Neuronal stem cell (in vitro differentiated cells): Measurements from ENCODE around the gene KCNT2.

ENCODE experiments used
- DNase-seq: peaks from one replicate; pipeline ENCODE4 v3.0.0-alpha.2; 2013; ENCODE audit warnings: low spot score
- H2AFZ ChIP-seq: one replicate; pipeline ENCODE4 v1.6.1; 2013; ENCODE audit warnings: mild to moderate bottlenecking, low read length, inconsistent platforms
- H2AK5ac ChIP-seq: 2 replicates; pipeline ENCODE4 v1.6.1; 2013; ENCODE audit warnings: low read depth, mild to moderate bottlenecking, inconsistent platforms, low read length, moderate library complexity, mixed read lengths
- H2BK120ac ChIP-seq: 2 replicates; pipeline ENCODE4 v1.6.1; 2013; ENCODE audit warnings: low read depth, mild to moderate bottlenecking, inconsistent platforms, low read length, moderate library complexity, mixed read lengths
- H2BK12ac ChIP-seq: one replicate; pipeline ENCODE4 v1.6.1; 2013; ENCODE audit warnings: low read length, inconsistent platforms
- H2BK15ac ChIP-seq: 2 replicates; pipeline ENCODE4 v1.6.1; 2013; ENCODE audit warnings: mild to moderate bottlenecking, low read length, inconsistent platforms, mixed read lengths
- H2BK5ac ChIP-seq: one replicate; pipeline ENCODE4 v1.6.1; 2013; ENCODE audit warnings: inconsistent platforms, mild to moderate bottlenecking, low read length, moderate library complexity
- H3K14ac ChIP-seq: one replicate; pipeline ENCODE4 v1.6.1; 2013; ENCODE audit warnings: low read length, inconsistent platforms
- H3K18ac ChIP-seq: 2 replicates; pipeline ENCODE4 v1.6.1; 2013; ENCODE audit warnings: low read length, inconsistent platforms
- H3K23ac ChIP-seq: 2 replicates; pipeline ENCODE4 v1.6.1; 2013; ENCODE audit warnings: low read depth, mild to moderate bottlenecking, mixed read lengths, low read length, inconsistent platforms; ENCODE audit not compliant: poor library complexity
- H3K27ac ChIP-seq: replicated peaks from 3 replicates; pipeline ENCODE4 v1.5.1; 2013; ENCODE audit warnings: low read length, inconsistent platforms
- H3K27me3 ChIP-seq, 3 experiments: 2 replicates each; pipeline ENCODE4 v1.6.1; 2013; ENCODE audit warnings: low read length in 3 of 3, mild to moderate bottlenecking in 2 of 3, inconsistent platforms in 1 of 3, low read depth in 1 of 3, mixed read lengths in 1 of 3, moderate library complexity in 1 of 3; ENCODE audit not compliant: control insufficient read depth in 3 of 3, insufficient read depth in 3 of 3
- H3K36me3 ChIP-seq, 2 donors: replicated peaks in 1 of 2; 2 replicates each; pipeline ENCODE4 v1.6.1; 2013; ENCODE audit warnings: low read length in 2 of 2; ENCODE audit not compliant: control insufficient read depth in 2 of 2, insufficient read depth in 2 of 2
- H3K4ac ChIP-seq: 2 replicates; pipeline ENCODE4 v1.6.1; 2013; ENCODE audit warnings: inconsistent platforms, mild to moderate bottlenecking, low read length, moderate library complexity
- H3K4me1 ChIP-seq, 2 donors: 1 replicate in 1 of 2; 2 replicates in 1 of 2; pipeline ENCODE4 v1.6.1; 2013; ENCODE audit warnings: low read length in 2 of 2, low read depth in 1 of 2; ENCODE audit not compliant: control insufficient read depth in 2 of 2, insufficient read depth in 1 of 2
- H3K4me2 ChIP-seq: one replicate; pipeline ENCODE4 v1.6.1; 2013; ENCODE audit warnings: mild to moderate bottlenecking, low read length, inconsistent platforms; ENCODE audit not compliant: insufficient read depth, poor library complexity, severe bottlenecking
- H3K4me3 ChIP-seq, 2 donors: 2 replicates each; pipeline ENCODE4 v1.5.1; 2013; ENCODE audit warnings: low read length in 2 of 2, mild to moderate bottlenecking in 2 of 2, inconsistent platforms in 1 of 2, moderate library complexity in 1 of 2
- H3K79me1 ChIP-seq: one replicate; pipeline ENCODE4 v1.6.1; 2013; ENCODE audit warnings: low read depth, mild to moderate bottlenecking, inconsistent platforms, low read length, moderate library complexity
- H3K9ac ChIP-seq: one replicate; pipeline ENCODE4 v1.6.1; 2013; ENCODE audit warnings: mild to moderate bottlenecking, low read depth, low read length, inconsistent platforms; ENCODE audit not compliant: poor library complexity
- H3K9me3 ChIP-seq, 2 donors: replicated peaks in 1 of 2; 2 replicates each; pipeline versions ENCODE3 to v1.6.1; 2013; ENCODE audit warnings: low read length in 2 of 2, mild to moderate bottlenecking in 2 of 2, inconsistent platforms in 1 of 2, low read depth in 1 of 2, mixed read lengths in 1 of 2, moderate library complexity in 1 of 2; ENCODE audit not compliant: control insufficient read depth in 2 of 2, insufficient read depth in 1 of 2
- H4K8ac ChIP-seq: one replicate; pipeline ENCODE4 v1.6.1; 2013; ENCODE audit warnings: low read depth, mild to moderate bottlenecking, inconsistent platforms, low read length, moderate library complexity
- H4K91ac ChIP-seq: one replicate; pipeline ENCODE4 v1.6.1; 2013; ENCODE audit warnings: low read length, low read depth, mild to moderate bottlenecking, inconsistent platforms; ENCODE audit not compliant: poor library complexity
- whole genome bisulfite sequencing, 2 donors: extraction: QIAGEN DNeasy Blood & Tissue Kit; methylation state at CpG; one replicate each; pipeline ENCODE4 v1.1.7; 2013; ENCODE audit warnings: missing lambda C conversion rate in 2 of 2, mixed read lengths in 1 of 2; ENCODE audit not compliant: insufficient read length in 2 of 2, insufficient replicate concordance in 1 of 2; ENCODE audit errors: extremely low coverage in 2 of 2; 5-methylcytosine and 5-hydroxymethylcytosine counted together

Gene KCNT2

DNA sequence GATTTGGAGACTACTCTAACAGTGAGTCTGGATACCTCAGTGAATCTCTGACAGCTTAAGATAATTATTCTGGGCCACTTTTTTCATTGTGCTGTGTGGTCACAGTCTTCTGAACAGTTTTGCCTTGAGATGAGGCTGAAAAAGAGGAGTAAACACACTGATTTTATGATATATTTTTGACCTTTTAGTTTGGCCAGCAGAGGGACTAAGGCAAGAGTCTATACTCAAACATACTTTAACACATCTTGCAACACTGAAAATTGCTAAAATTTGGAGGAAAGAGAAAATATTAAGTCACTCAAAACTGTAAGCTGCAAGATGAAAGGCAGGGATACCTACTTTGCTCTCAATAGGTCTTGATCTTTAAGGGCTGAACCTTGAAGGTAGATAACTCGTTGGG is 182.7 kb downstream of the KCNT2 start:
- Histone ChIP-seq H3K9me3 (no peaks in the 10 kb centered on the region), H2AFZ (no peak overlapping the region), H2AK5ac (no peak overlapping the region), H3K4me3 (no peak overlapping the region), H3K18ac (no peak overlapping the region), H2BK15ac (no peak overlapping the region), H4K8ac (no peak overlapping the region), H2BK12ac (no peak overlapping the region), H4K91ac (no peak overlapping the region), H3K36me3 (peaks cover 1 to 38% of the 10 kb centered on the region in 2 donors), H3K14ac (no peak overlapping the region), H3K23ac (no peak overlapping the region), H3K27me3 (no peaks in the 10 kb centered on the region), H3K9ac (no peak overlapping the region), H3K4me1 (no peaks in the 10 kb centered on the region), H2BK120ac (no peak overlapping the region), H2BK5ac (no peak overlapping the region), H3K27ac (no peak overlapping the region), H3K4me2 (no peak overlapping the region), H3K4ac (no peak overlapping the region), H3K79me1 (no peaks in the 10 kb centered on the region)
- no CpG with 5 or more reads among the region's 1 CpG for WGBS, 2 donors
- no peak for DNase-seq

- H2BK120ac ChIP-seq, result no peak overlapping the region
- H2AK5ac ChIP-seq, result no peak overlapping the region
- no peak overlapping the region for H2BK5ac ChIP-seq
- no peak overlapping the region for H2AFZ ChIP-seq
- no peaks in the 10 kb centered on the region for H3K9me3 ChIP-seq
- no peak overlapping the region for H3K18ac ChIP-seq
- no peak overlapping the region for H3K4me3 ChIP-seq
- H3K79me1 ChIP-seq, result no peaks in the 10 kb centered on the region
- H4K8ac ChIP-seq, result no peak overlapping the region
- H3K36me3 ChIP-seq, result peaks cover 2 to 35% of the 10 kb centered on the region in 2 donors
- H2BK15ac ChIP-seq, result no peak overlapping the region
- no peak overlapping the region for H3K14ac ChIP-seq
- DNase-seq, result no peak
- no peak overlapping the region for H3K4me2 ChIP-seq
- H3K4ac ChIP-seq, result no peak overlapping the region
- H3K27ac ChIP-seq, result no peak overlapping the region
- no peak overlapping the region for H3K9ac ChIP-seq
- H4K91ac ChIP-seq, result no peak overlapping the region
- no peaks in the 10 kb centered on the region for H3K27me3 ChIP-seq
- H2BK12ac ChIP-seq, result no peak overlapping the region
- H3K4me1 ChIP-seq, result no peaks in the 10 kb centered on the region
- H3K23ac ChIP-seq, result no peak overlapping the region
Observed at GRCh38 chr1:196423612-196424011, 184.6 kb downstream of the KCNT2 start.

DNA sequence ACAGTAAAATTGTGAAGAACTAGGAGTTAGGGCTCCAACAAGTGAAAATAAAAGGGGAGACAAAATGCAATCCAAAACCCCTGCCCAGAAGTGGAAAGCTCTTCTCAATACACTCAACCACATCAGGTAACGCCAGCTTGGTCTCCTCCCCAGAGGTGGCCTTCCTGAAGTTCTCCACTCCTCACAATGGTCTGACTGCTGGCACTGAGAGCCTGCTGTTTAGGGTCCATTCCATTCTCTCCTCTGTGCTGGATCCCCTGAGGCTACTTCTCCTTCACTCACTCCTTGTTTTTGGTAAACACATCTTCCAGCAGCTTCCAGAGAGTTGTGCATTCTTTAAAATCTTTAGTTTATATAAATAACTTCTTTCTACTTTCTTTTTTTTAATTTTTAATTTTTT is 189.5 kb downstream of the KCNT2 start:
- Histone ChIP-seq H3K9me3 (no peaks in the 10 kb centered on the region), H3K18ac (no peak overlapping the region), H3K27ac (no peak overlapping the region), H4K91ac (no peak overlapping the region), H3K14ac (no peak overlapping the region), H3K4ac (no peak overlapping the region), H2BK15ac (no peak overlapping the region), H4K8ac (no peak overlapping the region), H3K4me3 (no peak overlapping the region), H2BK120ac (no peak overlapping the region), H3K27me3 (no peaks in the 10 kb centered on the region), H3K36me3 (peaks cover 2 to 13% of the 10 kb centered on the region in 2 donors), H3K4me1 (no peaks in the 10 kb centered on the region), H2BK12ac (no peak overlapping the region), H2AK5ac (no peak overlapping the region), H3K4me2 (no peak overlapping the region), H3K9ac (no peak overlapping the region), H3K23ac (no peak overlapping the region), H3K79me1 (no peaks in the 10 kb centered on the region), H2AFZ (no peak overlapping the region), H2BK5ac (no peak overlapping the region)
- no peak for DNase-seq
- WGBS, 2 donors, result no CpG with 5 or more reads among the region's 1 CpG

DNA sequence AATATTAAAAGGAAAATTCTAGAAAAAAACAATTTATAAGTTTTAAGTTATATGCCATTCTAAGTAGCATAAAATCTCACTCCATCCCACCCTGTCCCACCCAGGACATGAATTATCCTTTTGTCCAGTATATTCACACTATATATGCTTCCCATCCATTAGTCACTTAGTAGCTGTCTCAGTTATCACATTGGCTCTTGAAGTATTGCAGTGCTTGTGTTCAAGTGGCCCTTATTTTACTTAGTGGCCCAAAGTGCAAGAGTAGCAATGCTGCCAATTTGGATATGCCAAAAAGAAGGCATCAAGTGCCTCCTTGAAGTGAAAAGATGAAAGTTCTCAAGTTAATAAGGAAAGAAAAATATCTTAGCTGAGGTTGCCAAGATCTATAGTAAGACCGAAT is 192.3 kb downstream of the KCNT2 start:
- no peak overlapping the region for H2BK12ac ChIP-seq

More for the DNA sequence above, 192.3 kb downstream of the KCNT2 start:
- Histone ChIP-seq H4K91ac (no peak overlapping the region), H3K27ac (no peak overlapping the region), H3K36me3 (peaks cover 0 to 2% of the 10 kb centered on the region in 2 donors), H3K4me3 (no peak overlapping the region), H3K14ac (no peak overlapping the region), H3K4me1 (no peaks in the 10 kb centered on the region), H2AK5ac (no peak overlapping the region), H3K18ac (no peak overlapping the region), H4K8ac (no peak overlapping the region), H3K27me3 (no peaks in the 10 kb centered on the region), H3K9me3 (no peaks in the 10 kb centered on the region), H3K9ac (no peak overlapping the region), H2AFZ (no peak overlapping the region), H2BK15ac (no peak overlapping the region), H2BK120ac (no peak overlapping the region), H3K4ac (no peak overlapping the region), H2BK5ac (no peak overlapping the region), H3K23ac (no peak overlapping the region), H3K79me1 (no peaks in the 10 kb centered on the region), H3K4me2 (no peak overlapping the region)
- no peak for DNase-seq
- no CpG with 5 or more reads among the region's 1 CpG for WGBS, 2 donors
